Neural progenitor cell (in vitro differentiated cells): ENCODE measurements around the gene PDLIM5. TPM values are rescaled to one million over a fixed set of nuclear protein-coding genes. Genes with fewer than 3 reads are reported as not detected.

Experiments used
- DNase-seq: peaks from one replicate; pipeline ENCODE4 v3.0.0-alpha.2; 2016; ENCODE audit warnings: low spot score
- H2AFZ ChIP-seq: fragments of 200-600 bp; sonication (generic); replicated peaks from 2 replicates; pipeline ENCODE4 v1.6.1; 2016; ENCODE audit warnings: antibody characterized with exemption
- H3F3A ChIP-seq: fragments of 200-600 bp; sonication (generic); 2 replicates; pipeline ENCODE4 v1.6.1; 2016; ENCODE audit warnings: antibody characterized with exemption, low read depth
- H3K27ac ChIP-seq: fragments of 200-600 bp; sonication (generic); 2 replicates; pipeline ENCODE4 v1.5.1; 2016; ENCODE audit warnings: mild to moderate bottlenecking
- H3K27me3 ChIP-seq: fragments of 200-600 bp; sonication (generic); 2 replicates; pipeline ENCODE4 v1.6.1; 2016; ENCODE audit warnings: mild to moderate bottlenecking, moderate library complexity
- H3K36me3 ChIP-seq: fragments of 200-600 bp; sonication (generic); 2 replicates; pipeline ENCODE4 v1.5.1; 2016
- H3K4me1 ChIP-seq: fragments of 200-600 bp; sonication (generic); 2 replicates; pipeline ENCODE4 v1.6.1; 2016; ENCODE audit warnings: mixed run types
- H3K4me2 ChIP-seq: fragments of 200-600 bp; sonication (generic); 2 replicates; pipeline ENCODE4 v1.6.1; 2016
- H3K4me3 ChIP-seq: fragments of 200-600 bp; sonication (generic); 2 replicates; pipeline ENCODE4 v1.5.1; 2016
- H3K79me2 ChIP-seq: fragments of 200-600 bp; sonication (generic); 2 replicates; pipeline ENCODE4 v1.6.1; 2016; ENCODE audit warnings: low read depth
- H3K9ac ChIP-seq: fragments of 200-600 bp; sonication (generic); 2 replicates; pipeline ENCODE4 v1.6.1; 2016
- H3K9me3 ChIP-seq: fragments of 200-600 bp; sonication (generic); 2 replicates; pipeline ENCODE4 v1.5.1; 2016; ENCODE audit warnings: low read depth
- H4K20me1 ChIP-seq: fragments of 200-600 bp; sonication (generic); 2 replicates; pipeline ENCODE4 v1.6.1; 2016; ENCODE audit warnings: low read depth
- H3K27ac Mint-ChIP-seq: 3 replicates; pipeline ENCODE4 v1.8.0; 2021; ENCODE audit warnings: mixed read lengths
- H3K27me3 Mint-ChIP-seq: 2 replicates; pipeline ENCODE4 v1.8.0; 2022; ENCODE audit warnings: low read depth, mild to moderate bottlenecking, inconsistent platforms, moderate library complexity, mixed read lengths; ENCODE audit not compliant: insufficient read depth
- H3K36me3 Mint-ChIP-seq: 3 replicates; pipeline ENCODE4 v1.8.0; 2021; ENCODE audit warnings: mixed read lengths
- H3K4me1 Mint-ChIP-seq: 3 replicates; pipeline ENCODE4 v1.8.0; 2021; ENCODE audit warnings: mixed read lengths
- H3K4me3 Mint-ChIP-seq: 3 replicates; pipeline ENCODE4 v1.8.0; 2021; ENCODE audit warnings: mild to moderate bottlenecking, moderate library complexity, mixed read lengths
- H3K9me3 Mint-ChIP-seq: 3 replicates; pipeline ENCODE4 v1.8.0; 2020; ENCODE audit warnings: mixed read lengths
- CTCF ChIP-seq: fragments of 200-600 bp; sonication (generic); IDR thresholded peaks from 2 replicates; pipeline ENCODE4 v1.5.1; 2017; ENCODE audit warnings: antibody characterized with exemption, mild to moderate bottlenecking
- EZH2 ChIP-seq: fragments of 200-600 bp; sonication (generic); IDR thresholded peaks from 2 replicates; pipeline ENCODE4 v1.6.1; 2017; ENCODE audit warnings: antibody characterized with exemption, mild to moderate bottlenecking, moderate library complexity
- EZH2phosphoT487 ChIP-seq: fragments of 200-600 bp; sonication (generic); IDR thresholded peaks from 2 replicates; pipeline ENCODE4 v1.6.1; 2017; ENCODE audit warnings: antibody characterized with exemption
- total RNA-seq: library from RNA; depleted of rRNA; stranded (reverse); fragments of >200 nt; gene quantifications from 2 replicates; pipeline ENCODE4 v1.2.3, GENCODE V29; 2015; ENCODE audit warnings: low replicate concordance

PDLIM5 gene
- total RNA-seq, 1 donor from 2014 or later = 68.4 TPM

- Histone ChIP-seq H3K79me2 (peaks cover 3% of the 10 kb centered on the region), H3K4me1 (peaks cover 32% of the 10 kb centered on the region), H3K27me3 (no peaks in the 10 kb centered on the region), H3K27ac (peak overlapping the region; percentile 84), H3K4me3 (peak overlapping the region; percentile 26), H3F3A (peaks cover 20% of the 10 kb centered on the region), H3K9me3 (no peaks in the 10 kb centered on the region), H4K20me1 (no peaks in the 10 kb centered on the region), H3K4me2 (peak overlapping the region; percentile 69), H2AFZ (no peak overlapping the region), H3K9ac (no peak overlapping the region), H3K36me3 (no peaks in the 10 kb centered on the region)
- Mint-ChIP-seq H3K36me3 (peaks cover 4% of the 10 kb centered on the region), H3K27me3 (no peaks in the 10 kb centered on the region), H3K9me3 (no peaks in the 10 kb centered on the region), H3K4me1 (peaks cover 41% of the 10 kb centered on the region), H3K27ac (peak overlapping the region; percentile 97), H3K4me3 (peak overlapping the region; percentile 75)
- no peak for TF ChIP-seq EZH2phosphoT487
- TF ChIP-seq EZH2 = no peak
- TF ChIP-seq CTCF = no peak
- DNase-seq = peak; percentile 94
These were observed 125.4 kb downstream of the PDLIM5 start for GRCh38 chr4:94577136-94577535.

GRCh38 chr4:94578195-94578594, 126.5 kb downstream of the PDLIM5 start:
- H3K9me3 ChIP-seq = no peaks in the 10 kb centered on the region
- peak overlapping the region; percentile 90 for H3K27ac Mint-ChIP-seq
- no peaks in the 10 kb centered on the region for H3K36me3 ChIP-seq
- no peak for TF ChIP-seq CTCF
- no peak for TF ChIP-seq EZH2
- no peak for TF ChIP-seq EZH2phosphoT487
- no peak overlapping the region for H2AFZ ChIP-seq
- H3K27me3 ChIP-seq = no peaks in the 10 kb centered on the region
- H3K4me3 Mint-ChIP-seq = no peak overlapping the region
- no peak overlapping the region for H3K9ac ChIP-seq
- DNase-seq = no peak
- H3K36me3 Mint-ChIP-seq = peaks cover 6% of the 10 kb centered on the region
- H3K4me3 ChIP-seq = no peak overlapping the region
- H3K4me1 ChIP-seq = peaks cover 32% of the 10 kb centered on the region
- peaks cover 20% of the 10 kb centered on the region for H3F3A ChIP-seq
- peaks cover 3% of the 10 kb centered on the region for H3K79me2 ChIP-seq
- H3K4me1 Mint-ChIP-seq = peaks cover 39% of the 10 kb centered on the region
- H3K27ac ChIP-seq = peak overlapping the region; percentile 33
- no peaks in the 10 kb centered on the region for H3K9me3 Mint-ChIP-seq
- H4K20me1 ChIP-seq = no peaks in the 10 kb centered on the region
- H3K4me2 ChIP-seq = peak overlapping the region; percentile 60
- no peaks in the 10 kb centered on the region for H3K27me3 Mint-ChIP-seq

- no peak overlapping the region for H3K4me2 ChIP-seq
- no peak overlapping the region for H3K9ac ChIP-seq
- H3K4me1 Mint-ChIP-seq = peaks cover 20% of the 10 kb centered on the region
- DNase-seq = no peak
- peaks cover 5% of the 10 kb centered on the region for H3K36me3 ChIP-seq
- no peak overlapping the region for H3K4me3 Mint-ChIP-seq
- H3K4me1 ChIP-seq = peaks cover 17% of the 10 kb centered on the region
- H3F3A ChIP-seq = peaks cover 1% of the 10 kb centered on the region
- no peaks in the 10 kb centered on the region for H3K9me3 ChIP-seq
- H2AFZ ChIP-seq = no peak overlapping the region
- H4K20me1 ChIP-seq = no peaks in the 10 kb centered on the region
- peaks cover 3% of the 10 kb centered on the region for H3K79me2 ChIP-seq
- TF ChIP-seq EZH2phosphoT487 (no peak), EZH2 (no peak), CTCF (no peak)
- H3K27ac Mint-ChIP-seq = no peak overlapping the region
- no peaks in the 10 kb centered on the region for H3K27me3 Mint-ChIP-seq
- H3K36me3 Mint-ChIP-seq = peaks cover 19% of the 10 kb centered on the region
- no peak overlapping the region for H3K27ac ChIP-seq
- H3K27me3 ChIP-seq = no peaks in the 10 kb centered on the region
- H3K4me3 ChIP-seq = no peak overlapping the region
- no peaks in the 10 kb centered on the region for H3K9me3 Mint-ChIP-seq
These were observed 130.0 kb downstream of the PDLIM5 start for GRCh38 chr4:94581766-94582165.
